ENCODE results near the gene LAMB4. TPM values are rescaled to one million over a fixed set of nuclear protein-coding genes. Genes with fewer than 3 reads are reported as not detected.
A peak's percentile ranks its signal among the peaks of the same experiment; 100 is the strongest.

The LAMB4 gene
- polyA plus RNA-seq, 1 of the 3 experiments (the other 2 are of a cell fraction), result 0.36 TPM

DNA sequence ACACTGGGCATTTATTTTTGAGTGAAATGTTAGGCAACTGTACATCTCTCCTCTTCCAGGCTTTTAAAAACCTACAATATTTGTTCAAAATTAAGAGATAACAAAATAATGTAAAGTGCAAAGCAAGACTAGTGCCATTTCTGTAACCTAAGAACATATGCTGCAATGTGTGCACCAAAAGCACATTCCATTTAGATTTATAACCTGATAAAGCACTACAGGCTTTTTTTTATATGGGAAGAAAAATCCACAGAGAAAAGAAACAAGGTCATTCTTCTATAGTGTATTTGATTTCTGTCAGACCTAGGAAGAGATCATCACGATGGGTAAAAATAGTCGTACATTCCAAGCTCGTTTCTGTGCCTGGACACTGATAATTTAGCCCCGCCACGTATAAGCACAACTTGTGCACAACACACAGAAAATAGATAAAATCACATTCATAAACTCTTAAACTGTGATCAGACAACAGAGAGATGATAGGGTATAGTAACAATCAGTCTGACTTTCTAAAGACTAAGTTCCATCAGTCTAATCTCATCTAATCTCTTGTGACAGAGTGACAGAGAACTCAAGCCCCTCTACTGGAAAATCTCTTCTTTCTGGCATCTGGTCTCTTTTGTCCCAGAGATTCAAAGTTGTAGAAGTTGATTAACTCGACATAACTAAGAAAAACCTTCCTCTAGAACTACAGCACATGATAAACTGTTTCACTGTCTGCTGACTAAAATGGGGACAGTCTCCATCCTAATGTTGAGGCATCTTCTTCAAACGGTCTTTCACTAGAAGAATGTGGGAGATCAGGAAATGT lies 133.9 kb downstream of the LAMB4 start:
- Histone ChIP-seq H3K9me2 (no peaks in the 10 kb centered on the region), H3K4me3 (ENCODE audit: low read depth in 2 of 2, low read length in 1 of 2) (peak overlapping the region in 1 of 2 experiments; percentile 1; a peak in 2 of 4 replicates), H4K20me1 (ENCODE audit: insufficient read depth) (peaks cover 6% of the 10 kb centered on the region; the same call in 1 of the 2 replicates), H3K27ac (ENCODE audit: low read depth in 2 of 2, low read length in 1 of 2) (peak overlapping the region; percentile 93), H3K79me2 (ENCODE audit: insufficient read depth) (peaks cover 62% of the 10 kb centered on the region), H3K4me1 (ENCODE audit: control insufficient read depth in 1 of 2, insufficient read depth in 2 of 2, low read depth in 1 of 2, low read length in 1 of 2) (peaks cover 63 to 73% of the 10 kb centered on the region in 2 experiments), H3K4me2 (peak overlapping the region; percentile 72), H3K9me3 (no peaks in the 10 kb centered on the region), H3K36me3 (replicated peaks in 1 of 2; ENCODE audit: control insufficient read depth in 1 of 2, insufficient read depth in 2 of 2, low read length in 1 of 2) (peaks cover 70 to 76% of the 10 kb centered on the region in 2 experiments), H3K27me3 (ENCODE audit: insufficient read depth) (no peaks in the 10 kb centered on the region), H3K9ac (peak overlapping the region; percentile 44; the same call in 1 of the 2 replicates), H2AFZ (ENCODE audit: low read depth) (no peak overlapping the region), H3F3A (replicated peaks; ENCODE audit: insufficient read depth) (peaks cover 69% of the 10 kb centered on the region)
- ChIA-PET POLR2A (no interaction called here), CTCF (interaction anchor here (1.3 to 5.5 kb wide), 4 partner anchors 9 to 150 kb away, joined by 5 to 27 read pairs (median 8); no protein-coding TSS in a partner anchor)
- DNase-seq, result peak; percentile 25
- 14% methylated on average over 7 of the region's 7 CpGs for WGBS (ENCODE audit: low lambda C conversion rate)
- TF ChIP-seq POLR2AphosphoS5 (IDR thresholded peaks at IDR 0.05; ENCODE audit: low read depth, low read length) (no peak), SIN3A (IDR thresholded peaks at IDR 0.05; ENCODE audit: borderline replicate concordance, low read depth, low read length) (peak; percentile 56; the same call in 1 of the 2 replicates), FOSL2 (IDR thresholded peaks at IDR 0.05; ENCODE audit: borderline replicate concordance, low read depth) (no peak; the same call in 1 of the 2 replicates), EZH2phosphoT487 (IDR thresholded peaks at IDR 0.05; ENCODE audit: borderline replicate concordance, low read depth) (no peak), MXI1 (IDR thresholded peaks at IDR 0.05; ENCODE audit: low read depth, low read length) (no peak; the same call in 1 of the 2 replicates), CHD2 (IDR thresholded peaks at IDR 0.05; ENCODE audit: low read length, partially characterized antibody) (no peak), MEF2A (IDR thresholded peaks at IDR 0.05; ENCODE audit: borderline replicate concordance, low read depth) (peak; percentile 40; the same call in 1 of the 2 replicates), RCOR1 (IDR thresholded peaks at IDR 0.05; ENCODE audit: low read length) (no peak), CTCF (IDR thresholded peaks at IDR 0.05) (no peak), TEAD4 (IDR thresholded peaks at IDR 0.05; ENCODE audit: borderline replicate concordance, insufficient read depth) (no peak), PBX3 (IDR thresholded peaks at IDR 0.05) (peak; percentile 52), MAX (IDR thresholded peaks at IDR 0.05; ENCODE audit: low read depth) (peak; percentile 42; the same call in 1 of the 2 replicates), FOXJ3 (CRISPR knock-in tag; IDR thresholded peaks at IDR 0.05) (no peak), USF1 (IDR thresholded peaks at IDR 0.05; ENCODE audit: borderline replicate concordance, low read depth) (no peak), RXRA (IDR thresholded peaks at IDR 0.05; ENCODE audit: borderline replicate concordance, low read depth) (no peak; the same call in 1 of the 2 replicates), RAD21 (IDR thresholded peaks at IDR 0.05; ENCODE audit: low read length) (no peak), NRF1 (IDR thresholded peaks at IDR 0.05; ENCODE audit: low read depth, low read length) (no peak), ELF1 (IDR thresholded peaks at IDR 0.05) (no peak), EP300 (IDR thresholded peaks at IDR 0.05; ENCODE audit: borderline replicate concordance in 1 of 2, low read depth in 1 of 2, low read length in 1 of 2) (0 out of 4 replicates have a peak, but pooled peaks of 1 of the 2 experiments have one; percentile 45), GABPA (IDR thresholded peaks at IDR 0.05; ENCODE audit: low read depth) (no peak)
- TF ChIP-seq, protein P1, sequence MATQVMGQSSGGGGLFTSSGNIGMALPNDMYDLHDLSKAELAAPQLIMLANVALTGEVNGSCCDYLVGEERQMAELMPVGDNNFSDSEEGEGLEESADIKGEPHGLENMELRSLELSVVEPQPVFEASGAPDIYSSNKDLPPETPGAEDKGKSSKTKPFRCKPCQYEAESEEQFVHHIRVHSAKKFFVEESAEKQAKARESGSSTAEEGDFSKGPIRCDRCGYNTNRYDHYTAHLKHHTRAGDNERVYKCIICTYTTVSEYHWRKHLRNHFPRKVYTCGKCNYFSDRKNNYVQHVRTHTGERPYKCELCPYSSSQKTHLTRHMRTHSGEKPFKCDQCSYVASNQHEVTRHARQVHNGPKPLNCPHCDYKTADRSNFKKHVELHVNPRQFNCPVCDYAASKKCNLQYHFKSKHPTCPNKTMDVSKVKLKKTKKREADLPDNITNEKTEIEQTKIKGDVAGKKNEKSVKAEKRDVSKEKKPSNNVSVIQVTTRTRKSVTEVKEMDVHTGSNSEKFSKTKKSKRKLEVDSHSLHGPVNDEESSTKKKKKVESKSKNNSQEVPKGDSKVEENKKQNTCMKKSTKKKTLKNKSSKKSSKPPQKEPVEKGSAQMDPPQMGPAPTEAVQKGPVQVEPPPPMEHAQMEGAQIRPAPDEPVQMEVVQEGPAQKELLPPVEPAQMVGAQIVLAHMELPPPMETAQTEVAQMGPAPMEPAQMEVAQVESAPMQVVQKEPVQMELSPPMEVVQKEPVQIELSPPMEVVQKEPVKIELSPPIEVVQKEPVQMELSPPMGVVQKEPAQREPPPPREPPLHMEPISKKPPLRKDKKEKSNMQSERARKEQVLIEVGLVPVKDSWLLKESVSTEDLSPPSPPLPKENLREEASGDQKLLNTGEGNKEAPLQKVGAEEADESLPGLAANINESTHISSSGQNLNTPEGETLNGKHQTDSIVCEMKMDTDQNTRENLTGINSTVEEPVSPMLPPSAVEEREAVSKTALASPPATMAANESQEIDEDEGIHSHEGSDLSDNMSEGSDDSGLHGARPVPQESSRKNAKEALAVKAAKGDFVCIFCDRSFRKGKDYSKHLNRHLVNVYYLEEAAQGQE (IDR thresholded peaks at IDR 0.05; ENCODE audit: low read depth, low read length), result no peak
- TF ChIP-seq, protein P2, sequence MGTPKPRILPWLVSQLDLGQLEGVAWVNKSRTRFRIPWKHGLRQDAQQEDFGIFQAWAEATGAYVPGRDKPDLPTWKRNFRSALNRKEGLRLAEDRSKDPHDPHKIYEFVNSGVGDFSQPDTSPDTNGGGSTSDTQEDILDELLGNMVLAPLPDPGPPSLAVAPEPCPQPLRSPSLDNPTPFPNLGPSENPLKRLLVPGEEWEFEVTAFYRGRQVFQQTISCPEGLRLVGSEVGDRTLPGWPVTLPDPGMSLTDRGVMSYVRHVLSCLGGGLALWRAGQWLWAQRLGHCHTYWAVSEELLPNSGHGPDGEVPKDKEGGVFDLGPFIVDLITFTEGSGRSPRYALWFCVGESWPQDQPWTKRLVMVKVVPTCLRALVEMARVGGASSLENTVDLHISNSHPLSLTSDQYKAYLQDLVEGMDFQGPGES (IDR thresholded peaks at IDR 0.05; ENCODE audit: low read depth, low read length), result no peak
